HG03175 (cell line): ENCODE data around the gene CDC5L.
A peak's percentile ranks its signal among the peaks of the same experiment; 100 is the strongest.

Source experiments
- ATAC-seq: cut with Tn5 transposase; IDR thresholded peaks from one replicate; pipeline ENCODE4 v1.9.1; 2021; ENCODE audit warnings: mild to moderate bottlenecking, moderate library complexity; ENCODE audit not compliant: unreplicated experiment

The CDC5L gene

GRCh38 chr6:44451803-44452695, 64.5 kb downstream of the CDC5L start:
- ATAC-seq: no peak

GRCh38 chr6:44452725-44453124, 65.2 kb downstream of the CDC5L start:
- no peak for ATAC-seq

- ATAC-seq: no peak
Measured at GRCh38 chr6:44453146-44453545, 65.6 kb downstream of the CDC5L start.

- no peak for ATAC-seq
Measured at GRCh38 chr6:44454198-44454597, 66.7 kb downstream of the CDC5L start.

- ATAC-seq: peak; percentile 78
Measured at GRCh38 chr6:44456070-44456965, 68.8 kb downstream of the CDC5L start.

GRCh38 chr6:44456966-44457292, 69.4 kb downstream of the CDC5L start:
- ATAC-seq: no peak

GRCh38 chr6:44457596-44457995, 70.1 kb downstream of the CDC5L start:
- no peak for ATAC-seq

- no peak for ATAC-seq
Measured at GRCh38 chr6:44458551-44458950, 71.0 kb downstream of the CDC5L start.

- no peak for ATAC-seq
Measured at GRCh38 chr6:44462335-44462734, 74.8 kb downstream of the CDC5L start.

- no peak for ATAC-seq
Measured at GRCh38 chr6:44462797-44463727, 75.6 kb downstream of the CDC5L start.

GRCh38 chr6:44463728-44464450, 76.4 kb downstream of the CDC5L start:
- ATAC-seq: no peak

GRCh38 chr6:44464527-44465310, 77.2 kb downstream of the CDC5L start:
- ATAC-seq: no peak

- ATAC-seq: no peak
Measured at GRCh38 chr6:44466955-44467354, 79.4 kb downstream of the CDC5L start.

- ATAC-seq: no peak
Measured at GRCh38 chr6:44468835-44469234, 81.3 kb downstream of the CDC5L start.

GRCh38 chr6:44470115-44470464, 82.6 kb downstream of the CDC5L start:
- ATAC-seq: no peak

GRCh38 chr6:44470746-44471145, 83.2 kb downstream of the CDC5L start:
- ATAC-seq: no peak

- no peak for ATAC-seq
Measured at GRCh38 chr6:44471271-44471981, 83.9 kb downstream of the CDC5L start.

- ATAC-seq: no peak
Measured at GRCh38 chr6:44472250-44472945, 84.9 kb downstream of the CDC5L start.
